Ishikawa (cell line): Measurements from ENCODE around the gene TTLL3.

Experiments used
- TAF1 ChIP-seq: IDR thresholded peaks from 2 replicates; pipeline ENCODE4 v1.6.1; 2012; ENCODE audit warnings: low read depth, mild to moderate bottlenecking
- TCF12 ChIP-seq: IDR thresholded peaks from 2 replicates; pipeline ENCODE4 v1.6.1; 2012; ENCODE audit warnings: low read depth
- TEAD4 ChIP-seq: IDR thresholded peaks from 2 replicates; pipeline ENCODE4 v1.6.1; 2012

DNA sequence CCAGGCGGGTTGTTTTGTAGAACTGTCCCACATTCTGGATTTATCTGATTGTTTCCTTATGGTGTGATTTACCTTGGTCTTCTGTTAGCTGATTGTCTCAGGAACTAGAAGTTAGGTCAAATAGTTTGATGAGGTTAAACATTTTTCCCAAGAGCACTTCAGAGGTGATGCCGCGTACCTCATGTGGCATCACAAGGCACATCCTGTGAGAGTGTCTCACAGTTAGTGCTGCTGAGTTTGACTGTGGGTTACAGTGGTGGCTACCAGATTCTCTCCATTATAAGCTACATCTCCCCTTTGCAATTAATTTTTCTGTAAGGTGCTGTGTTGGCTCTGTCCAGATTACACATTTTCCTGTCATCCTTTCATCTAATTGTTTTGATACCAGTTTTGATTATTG is 21.2 kb downstream of the TTLL3 start:
- TF ChIP-seq TCF12 (no peak), TEAD4 (no peak), TAF1 (no peak)
